Stimulated activated CD8-positive, alpha-beta memory T cell treated with anti-CD3 and anti-CD28 coated beads, Interleukin-15, amount 100 ng/mL, for 24 hours (primary cell): ENCODE measurements around the gene ADARB2.

Experiments
- DNase-seq: peaks from one replicate; pipeline ENCODE4 v3.0.0-alpha.2; 2020; ENCODE audit warnings: low read depth

The ADARB2 gene

GRCh38 chr10:1524540-1524939 is 212.8 kb downstream of the ADARB2 start:
- no peak for DNase-seq

- DNase-seq: no peak
Observed at GRCh38 chr10:1523221-1523620, 214.1 kb downstream of the ADARB2 start.

GRCh38 chr10:1522237-1522636 is 215.1 kb downstream of the ADARB2 start:
- no peak for DNase-seq

GRCh38 chr10:1521741-1522140 is 215.6 kb downstream of the ADARB2 start:
- no peak for DNase-seq

- no peak for DNase-seq
Observed at GRCh38 chr10:1520909-1521565, 216.3 kb downstream of the ADARB2 start.

- DNase-seq: no peak
Observed at GRCh38 chr10:1519391-1519790, 217.9 kb downstream of the ADARB2 start.

GRCh38 chr10:1517684-1518083 is 219.6 kb downstream of the ADARB2 start:
- no peak for DNase-seq

- DNase-seq: no peak
Observed at GRCh38 chr10:1516492-1517165, 220.7 kb downstream of the ADARB2 start.

GRCh38 chr10:1515780-1516491 is 221.4 kb downstream of the ADARB2 start:
- no peak for DNase-seq

GRCh38 chr10:1515121-1515779 is 222.1 kb downstream of the ADARB2 start:
- DNase-seq: no peak

GRCh38 chr10:1514681-1515080 is 222.6 kb downstream of the ADARB2 start:
- DNase-seq: no peak

GRCh38 chr10:1513221-1513620 is 224.1 kb downstream of the ADARB2 start:
- no peak for DNase-seq

GRCh38 chr10:1509011-1509530 is 228.3 kb downstream of the ADARB2 start:
- DNase-seq: no peak

- DNase-seq: no peak
Observed at GRCh38 chr10:1508096-1508495, 229.2 kb downstream of the ADARB2 start.

GRCh38 chr10:1507436-1507835 is 229.9 kb downstream of the ADARB2 start:
- DNase-seq: no peak

GRCh38 chr10:1504940-1505339 is 232.4 kb downstream of the ADARB2 start:
- no peak for DNase-seq

- no peak for DNase-seq
Observed at GRCh38 chr10:1504286-1504685, 233.0 kb downstream of the ADARB2 start.

- DNase-seq: no peak
Observed at GRCh38 chr10:1502451-1502850, 234.9 kb downstream of the ADARB2 start.

GRCh38 chr10:1499359-1499957 is 237.9 kb downstream of the ADARB2 start:
- DNase-seq: no peak

GRCh38 chr10:1498746-1499358 is 238.5 kb downstream of the ADARB2 start:
- no peak for DNase-seq

- no peak for DNase-seq
Observed at GRCh38 chr10:1495915-1496517, 241.3 kb downstream of the ADARB2 start.
